ENCODE measurements around the gene LIAS.
A peak's percentile ranks its signal among the peaks of the same experiment; 100 is the strongest.

The LIAS gene

DNA sequence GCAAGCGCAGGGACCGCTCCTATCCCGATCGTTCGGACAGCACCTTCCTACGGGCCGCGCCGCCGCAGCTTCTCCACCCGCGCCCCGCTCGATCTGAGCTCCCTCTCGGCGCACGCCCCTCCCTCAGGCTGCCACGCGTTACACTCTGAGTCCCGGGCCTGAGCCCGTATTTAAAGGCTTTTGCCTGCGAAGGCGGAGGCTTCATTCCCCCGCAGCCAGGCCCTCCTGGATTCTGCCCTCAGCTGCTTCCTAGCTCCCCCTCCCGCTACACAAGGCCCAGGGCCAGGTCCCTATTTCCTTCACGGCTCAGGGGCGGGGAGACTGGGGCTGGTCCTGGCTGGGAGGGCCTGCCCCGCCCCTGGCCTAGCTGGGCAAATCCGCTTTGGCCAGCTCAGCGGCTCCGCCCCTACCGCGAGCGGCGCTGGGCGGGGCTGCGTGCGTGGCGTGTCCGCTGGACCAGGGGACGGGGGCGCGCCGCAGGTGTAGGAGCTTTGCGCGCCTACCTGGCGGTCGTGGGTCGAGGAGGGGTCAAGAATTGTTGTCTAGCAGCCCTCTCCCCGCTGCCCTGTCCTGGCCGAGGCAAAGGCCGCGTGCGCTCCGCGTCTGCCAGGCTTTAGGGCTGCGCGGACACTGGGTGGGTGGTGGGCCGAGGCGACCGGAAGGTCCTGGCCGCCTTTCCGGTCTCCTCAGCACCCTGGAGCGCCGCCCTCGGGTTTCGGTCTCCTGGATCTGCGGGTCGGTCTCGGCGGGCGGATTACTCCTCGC is 68.6 kb downstream of the LIAS start, which contains the start of gene UGDH (continued):
- TF ChIP-seq ZIC2 (tag by site-specific recombination; IDR thresholded peaks at IDR 0.05) (peak; percentile 60), ZNF354C (tag by site-specific recombination; IDR thresholded peaks at IDR 0.05; ENCODE audit: borderline replicate concordance, low read depth) (no peak), SETDB1 (IDR thresholded peaks at IDR 0.05; ENCODE audit: insufficient read length, low read length) (no peak), ZNF19 (tag by site-specific recombination; IDR thresholded peaks at IDR 0.05; ENCODE audit: low read depth) (no peak), ZNF169 (tag by site-specific recombination; IDR thresholded peaks at IDR 0.05) (no peak), GLI4 (tag by site-specific recombination; IDR thresholded peaks at IDR 0.05) (0 out of 2 replicates have a peak, but pooled peaks have one; percentile 20), ZNF266 (tag by site-specific recombination; IDR thresholded peaks at IDR 0.05; ENCODE audit: low read depth) (no peak), EGR2 (tag by site-specific recombination; IDR thresholded peaks at IDR 0.05; ENCODE audit: low read depth) (peak; percentile 73), ZNF214 (tag by site-specific recombination; IDR thresholded peaks at IDR 0.05; ENCODE audit: borderline replicate concordance) (no peak), ZSCAN23 (tag by site-specific recombination; IDR thresholded peaks at IDR 0.05) (no peak), ZNF394 (tag by site-specific recombination; IDR thresholded peaks at IDR 0.05; ENCODE audit: borderline replicate concordance) (peak; percentile 98), SALL2 (tag by site-specific recombination; IDR thresholded peaks at IDR 0.05; ENCODE audit: borderline replicate concordance) (no peak), ZBTB20 (tag by site-specific recombination; IDR thresholded peaks at IDR 0.05) (peak; percentile 100), ZNF658 (tag by site-specific recombination; IDR thresholded peaks at IDR 0.05) (no peak), GFI1B (tag by site-specific recombination; IDR thresholded peaks at IDR 0.05) (no peak), ZNF2 (tag by site-specific recombination; IDR thresholded peaks at IDR 0.05) (peak; percentile 68; the same call in 1 of the 2 replicates), ZBTB7A (tag by site-specific recombination; IDR thresholded peaks at IDR 0.05; ENCODE audit: low read depth) (peak; percentile 71; the same call in 1 of the 2 replicates), ZNF843 (tag by site-specific recombination; IDR thresholded peaks at IDR 0.05) (no peak), SCRT1 (tag by site-specific recombination; IDR thresholded peaks at IDR 0.05; ENCODE audit: borderline replicate concordance) (0 out of 2 replicates have a peak, but pooled peaks have one; percentile 15)
- TF ChIP-seq, protein P1, sequence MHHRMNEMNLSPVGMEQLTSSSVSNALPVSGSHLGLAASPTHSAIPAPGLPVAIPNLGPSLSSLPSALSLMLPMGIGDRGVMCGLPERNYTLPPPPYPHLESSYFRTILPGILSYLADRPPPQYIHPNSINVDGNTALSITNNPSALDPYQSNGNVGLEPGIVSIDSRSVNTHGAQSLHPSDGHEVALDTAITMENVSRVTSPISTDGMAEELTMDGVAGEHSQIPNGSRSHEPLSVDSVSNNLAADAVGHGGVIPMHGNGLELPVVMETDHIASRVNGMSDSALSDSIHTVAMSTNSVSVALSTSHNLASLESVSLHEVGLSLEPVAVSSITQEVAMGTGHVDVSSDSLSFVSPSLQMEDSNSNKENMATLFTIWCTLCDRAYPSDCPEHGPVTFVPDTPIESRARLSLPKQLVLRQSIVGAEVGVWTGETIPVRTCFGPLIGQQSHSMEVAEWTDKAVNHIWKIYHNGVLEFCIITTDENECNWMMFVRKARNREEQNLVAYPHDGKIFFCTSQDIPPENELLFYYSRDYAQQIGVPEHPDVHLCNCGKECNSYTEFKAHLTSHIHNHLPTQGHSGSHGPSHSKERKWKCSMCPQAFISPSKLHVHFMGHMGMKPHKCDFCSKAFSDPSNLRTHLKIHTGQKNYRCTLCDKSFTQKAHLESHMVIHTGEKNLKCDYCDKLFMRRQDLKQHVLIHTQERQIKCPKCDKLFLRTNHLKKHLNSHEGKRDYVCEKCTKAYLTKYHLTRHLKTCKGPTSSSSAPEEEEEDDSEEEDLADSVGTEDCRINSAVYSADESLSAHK (tag by site-specific recombination; IDR thresholded peaks at IDR 0.05) = no peak
- TF ChIP-seq, protein P2, sequence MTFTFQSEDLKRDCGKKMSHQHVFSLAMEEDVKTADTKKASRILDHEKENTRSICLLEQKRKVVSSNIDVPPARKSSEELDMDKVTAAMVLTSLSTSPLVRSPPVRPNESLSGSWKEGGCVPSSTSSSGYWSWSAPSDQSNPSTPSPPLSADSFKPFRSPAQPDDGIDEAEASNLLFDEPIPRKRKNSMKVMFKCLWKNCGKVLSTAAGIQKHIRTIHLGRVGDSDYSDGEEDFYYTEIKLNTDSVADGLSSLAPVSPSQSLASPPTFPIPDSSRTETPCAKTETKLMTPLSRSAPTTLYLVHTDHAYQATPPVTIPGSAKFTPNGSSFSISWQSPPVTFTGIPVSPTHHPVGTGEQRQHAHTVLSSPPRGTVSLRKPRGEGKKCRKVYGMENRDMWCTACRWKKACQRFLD (tag by site-specific recombination; IDR thresholded peaks at IDR 0.05) = no peak
- TF ChIP-seq, protein P3, sequence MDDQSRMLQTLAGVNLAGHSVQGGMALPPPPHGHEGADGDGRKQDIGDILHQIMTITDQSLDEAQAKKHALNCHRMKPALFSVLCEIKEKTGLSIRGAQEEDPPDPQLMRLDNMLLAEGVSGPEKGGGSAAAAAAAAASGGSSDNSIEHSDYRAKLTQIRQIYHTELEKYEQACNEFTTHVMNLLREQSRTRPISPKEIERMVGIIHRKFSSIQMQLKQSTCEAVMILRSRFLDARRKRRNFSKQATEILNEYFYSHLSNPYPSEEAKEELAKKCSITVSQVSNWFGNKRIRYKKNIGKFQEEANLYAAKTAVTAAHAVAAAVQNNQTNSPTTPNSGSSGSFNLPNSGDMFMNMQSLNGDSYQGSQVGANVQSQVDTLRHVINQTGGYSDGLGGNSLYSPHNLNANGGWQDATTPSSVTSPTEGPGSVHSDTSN (CRISPR knock-in tag; IDR thresholded peaks at IDR 0.05) = no peak
- TF ChIP-seq, protein P4, sequence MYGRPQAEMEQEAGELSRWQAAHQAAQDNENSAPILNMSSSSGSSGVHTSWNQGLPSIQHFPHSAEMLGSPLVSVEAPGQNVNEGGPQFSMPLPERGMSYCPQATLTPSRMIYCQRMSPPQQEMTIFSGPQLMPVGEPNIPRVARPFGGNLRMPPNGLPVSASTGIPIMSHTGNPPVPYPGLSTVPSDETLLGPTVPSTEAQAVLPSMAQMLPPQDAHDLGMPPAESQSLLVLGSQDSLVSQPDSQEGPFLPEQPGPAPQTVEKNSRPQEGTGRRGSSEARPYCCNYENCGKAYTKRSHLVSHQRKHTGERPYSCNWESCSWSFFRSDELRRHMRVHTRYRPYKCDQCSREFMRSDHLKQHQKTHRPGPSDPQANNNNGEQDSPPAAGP (tag by site-specific recombination; IDR thresholded peaks at IDR 0.05) = peak; percentile 36
- TF ChIP-seq, protein P5, sequence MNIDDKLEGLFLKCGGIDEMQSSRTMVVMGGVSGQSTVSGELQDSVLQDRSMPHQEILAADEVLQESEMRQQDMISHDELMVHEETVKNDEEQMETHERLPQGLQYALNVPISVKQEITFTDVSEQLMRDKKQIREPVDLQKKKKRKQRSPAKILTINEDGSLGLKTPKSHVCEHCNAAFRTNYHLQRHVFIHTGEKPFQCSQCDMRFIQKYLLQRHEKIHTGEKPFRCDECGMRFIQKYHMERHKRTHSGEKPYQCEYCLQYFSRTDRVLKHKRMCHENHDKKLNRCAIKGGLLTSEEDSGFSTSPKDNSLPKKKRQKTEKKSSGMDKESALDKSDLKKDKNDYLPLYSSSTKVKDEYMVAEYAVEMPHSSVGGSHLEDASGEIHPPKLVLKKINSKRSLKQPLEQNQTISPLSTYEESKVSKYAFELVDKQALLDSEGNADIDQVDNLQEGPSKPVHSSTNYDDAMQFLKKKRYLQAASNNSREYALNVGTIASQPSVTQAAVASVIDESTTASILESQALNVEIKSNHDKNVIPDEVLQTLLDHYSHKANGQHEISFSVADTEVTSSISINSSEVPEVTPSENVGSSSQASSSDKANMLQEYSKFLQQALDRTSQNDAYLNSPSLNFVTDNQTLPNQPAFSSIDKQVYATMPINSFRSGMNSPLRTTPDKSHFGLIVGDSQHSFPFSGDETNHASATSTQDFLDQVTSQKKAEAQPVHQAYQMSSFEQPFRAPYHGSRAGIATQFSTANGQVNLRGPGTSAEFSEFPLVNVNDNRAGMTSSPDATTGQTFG (tag by site-specific recombination; IDR thresholded peaks at IDR 0.05; ENCODE audit: borderline replicate concordance) = no peak
- TF ChIP-seq, protein P6, sequence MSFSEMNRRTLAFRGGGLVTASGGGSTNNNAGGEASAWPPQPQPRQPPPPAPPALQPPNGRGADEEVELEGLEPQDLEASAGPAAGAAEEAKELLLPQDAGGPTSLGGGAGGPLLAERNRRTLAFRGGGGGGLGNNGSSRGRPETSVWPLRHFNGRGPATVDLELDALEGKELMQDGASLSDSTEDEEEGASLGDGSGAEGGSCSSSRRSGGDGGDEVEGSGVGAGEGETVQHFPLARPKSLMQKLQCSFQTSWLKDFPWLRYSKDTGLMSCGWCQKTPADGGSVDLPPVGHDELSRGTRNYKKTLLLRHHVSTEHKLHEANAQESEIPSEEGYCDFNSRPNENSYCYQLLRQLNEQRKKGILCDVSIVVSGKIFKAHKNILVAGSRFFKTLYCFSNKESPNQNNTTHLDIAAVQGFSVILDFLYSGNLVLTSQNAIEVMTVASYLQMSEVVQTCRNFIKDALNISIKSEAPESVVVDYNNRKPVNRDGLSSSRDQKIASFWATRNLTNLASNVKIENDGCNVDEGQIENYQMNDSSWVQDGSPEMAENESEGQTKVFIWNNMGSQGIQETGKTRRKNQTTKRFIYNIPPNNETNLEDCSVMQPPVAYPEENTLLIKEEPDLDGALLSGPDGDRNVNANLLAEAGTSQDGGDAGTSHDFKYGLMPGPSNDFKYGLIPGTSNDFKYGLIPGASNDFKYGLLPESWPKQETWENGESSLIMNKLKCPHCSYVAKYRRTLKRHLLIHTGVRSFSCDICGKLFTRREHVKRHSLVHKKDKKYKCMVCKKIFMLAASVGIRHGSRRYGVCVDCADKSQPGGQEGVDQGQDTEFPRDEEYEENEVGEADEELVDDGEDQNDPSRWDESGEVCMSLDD (tag by site-specific recombination; IDR thresholded peaks at IDR 0.05) = 0 out of 2 replicates have a peak, but pooled peaks have one; percentile 60
- TF ChIP-seq, protein P7, sequence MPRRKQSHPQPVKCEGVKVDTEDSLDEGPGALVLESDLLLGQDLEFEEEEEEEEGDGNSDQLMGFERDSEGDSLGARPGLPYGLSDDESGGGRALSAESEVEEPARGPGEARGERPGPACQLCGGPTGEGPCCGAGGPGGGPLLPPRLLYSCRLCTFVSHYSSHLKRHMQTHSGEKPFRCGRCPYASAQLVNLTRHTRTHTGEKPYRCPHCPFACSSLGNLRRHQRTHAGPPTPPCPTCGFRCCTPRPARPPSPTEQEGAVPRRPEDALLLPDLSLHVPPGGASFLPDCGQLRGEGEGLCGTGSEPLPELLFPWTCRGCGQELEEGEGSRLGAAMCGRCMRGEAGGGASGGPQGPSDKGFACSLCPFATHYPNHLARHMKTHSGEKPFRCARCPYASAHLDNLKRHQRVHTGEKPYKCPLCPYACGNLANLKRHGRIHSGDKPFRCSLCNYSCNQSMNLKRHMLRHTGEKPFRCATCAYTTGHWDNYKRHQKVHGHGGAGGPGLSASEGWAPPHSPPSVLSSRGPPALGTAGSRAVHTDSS (tag by site-specific recombination; IDR thresholded peaks at IDR 0.05) = no peak
